Endothelial cell of umbilical vein (primary cell): ENCODE results near the gene FARP2.

Experiments
- JUN ChIP-seq: IDR thresholded peaks from 2 replicates; pipeline ENCODE4 v1.6.1; 2011; ENCODE audit warnings: borderline replicate concordance, low read depth; ENCODE audit not compliant: insufficient read length, insufficient read depth
- MYC ChIP-seq: IDR thresholded peaks from one replicate; pipeline ENCODE4 v1.6.1; 2011; ENCODE audit warnings: mild to moderate bottlenecking, low read depth, low read length
- TF ChIP-seq, protein P1 (sequence below), 2 donors: IDR thresholded peaks; 1 replicate in 1 of 2; 2 replicates in 1 of 2; pipeline ENCODE4 v1.5.1; 2011; ENCODE audit warnings: low read length in 2 of 2, mild to moderate bottlenecking in 2 of 2, moderate library complexity in 2 of 2, control low read depth in 1 of 2, inconsistent platforms in 1 of 2, low read depth in 1 of 2; ENCODE audit not compliant: insufficient read depth in 1 of 2; ENCODE audit errors: extremely low read depth in 1 of 2
- TF ChIP-seq, protein P2 (sequence below): IDR thresholded peaks from 2 replicates; pipeline ENCODE4 v1.6.1; 2011; ENCODE audit not compliant: insufficient read depth, insufficient read length

DNA sequence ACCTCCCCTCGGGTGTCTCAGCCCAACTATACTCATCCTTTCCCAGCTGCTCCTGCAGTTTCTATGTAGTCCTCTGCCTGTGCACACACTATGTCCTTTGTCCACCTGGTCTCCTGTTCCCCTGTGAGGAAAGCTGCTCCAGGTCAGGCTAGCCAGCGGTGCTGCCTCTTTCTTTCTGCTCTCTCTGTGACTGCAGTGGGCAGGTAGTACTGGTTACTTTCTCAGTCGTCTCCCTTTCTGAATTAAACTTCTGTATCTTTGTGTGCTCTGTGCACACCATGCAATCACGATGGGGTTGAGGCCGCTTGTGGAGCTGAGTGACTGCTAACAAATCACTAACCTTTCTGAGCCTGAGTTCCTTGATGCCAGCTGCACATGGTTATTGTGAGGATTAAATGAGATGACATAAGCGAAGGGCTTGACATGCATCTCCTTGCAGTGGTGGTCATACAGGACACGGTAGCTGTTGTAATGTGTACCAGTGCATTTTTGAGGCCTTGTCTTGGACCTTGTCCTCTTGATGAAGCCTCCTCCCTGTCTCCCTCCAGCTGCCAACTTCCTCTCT, 3.5 kb downstream of the FARP2 start:
- TF ChIP-seq MYC, result no peak
- TF ChIP-seq, protein P1, sequence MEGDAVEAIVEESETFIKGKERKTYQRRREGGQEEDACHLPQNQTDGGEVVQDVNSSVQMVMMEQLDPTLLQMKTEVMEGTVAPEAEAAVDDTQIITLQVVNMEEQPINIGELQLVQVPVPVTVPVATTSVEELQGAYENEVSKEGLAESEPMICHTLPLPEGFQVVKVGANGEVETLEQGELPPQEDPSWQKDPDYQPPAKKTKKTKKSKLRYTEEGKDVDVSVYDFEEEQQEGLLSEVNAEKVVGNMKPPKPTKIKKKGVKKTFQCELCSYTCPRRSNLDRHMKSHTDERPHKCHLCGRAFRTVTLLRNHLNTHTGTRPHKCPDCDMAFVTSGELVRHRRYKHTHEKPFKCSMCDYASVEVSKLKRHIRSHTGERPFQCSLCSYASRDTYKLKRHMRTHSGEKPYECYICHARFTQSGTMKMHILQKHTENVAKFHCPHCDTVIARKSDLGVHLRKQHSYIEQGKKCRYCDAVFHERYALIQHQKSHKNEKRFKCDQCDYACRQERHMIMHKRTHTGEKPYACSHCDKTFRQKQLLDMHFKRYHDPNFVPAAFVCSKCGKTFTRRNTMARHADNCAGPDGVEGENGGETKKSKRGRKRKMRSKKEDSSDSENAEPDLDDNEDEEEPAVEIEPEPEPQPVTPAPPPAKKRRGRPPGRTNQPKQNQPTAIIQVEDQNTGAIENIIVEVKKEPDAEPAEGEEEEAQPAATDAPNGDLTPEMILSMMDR (IDR thresholded peaks at IDR 0.05; ENCODE audit: extremely low read depth in 1 of 2, insufficient read depth in 1 of 2, low read depth in 1 of 2, low read length in 2 of 2), result no peak
- TF ChIP-seq, protein P2, sequence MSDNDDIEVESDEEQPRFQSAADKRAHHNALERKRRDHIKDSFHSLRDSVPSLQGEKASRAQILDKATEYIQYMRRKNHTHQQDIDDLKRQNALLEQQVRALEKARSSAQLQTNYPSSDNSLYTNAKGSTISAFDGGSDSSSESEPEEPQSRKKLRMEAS, result no peak
- no peak for TF ChIP-seq JUN
